Fibroblast of skin of scalp (primary cell): ENCODE results near the gene PLA2G4E. TPM values are rescaled to one million over a fixed set of nuclear protein-coding genes. Genes with fewer than 3 reads are reported as not detected.

Experiments used
- DNase-seq: peaks from one replicate; pipeline ENCODE4 v3.0.0-alpha.2; 2013
- polyA plus RNA-seq, 2 experiments: library from polyadenylated mRNA; unstranded; fragments of 120-200 nt; gene quantifications; one replicate each; pipeline ENCODE4 v1.2.1, GENCODE V29; 2013; ENCODE audit not compliant: insufficient read length in 2 of 2

The PLA2G4E gene
- polyA plus RNA-seq (2013, experiment 1 of 2; ENCODE audit: insufficient read length): not detected
- polyA plus RNA-seq (2013, experiment 2 of 2; ENCODE audit: insufficient read length): 0.04 TPM

GRCh38 chr15:42020713-42021273, at the start of gene PLA2G4E:
TSS of gene PLA2G4E (minus strand) at chr15:42021042. CDS start at chr15:42021030, 12 bp downstream.
- DNase-seq: no peak

- no peak for DNase-seq
Observed at GRCh38 chr15:42070279-42070975, 49.6 kb upstream of the PLA2G4E start.

GRCh38 chr15:42069496-42070278, 48.8 kb upstream of the PLA2G4E start:
- no peak for DNase-seq

GRCh38 chr15:42069025-42069424, 48.2 kb upstream of the PLA2G4E start:
- no peak for DNase-seq

- DNase-seq: no peak
Observed at GRCh38 chr15:42068601-42069000, 47.8 kb upstream of the PLA2G4E start.

GRCh38 chr15:42066764-42067415, 46.0 kb upstream of the PLA2G4E start:
- no peak for DNase-seq

- DNase-seq: no peak
Observed at GRCh38 chr15:42065468-42065867, 44.6 kb upstream of the PLA2G4E start.

- DNase-seq: peak; percentile 12
Observed at GRCh38 chr15:42065033-42065432, 44.2 kb upstream of the PLA2G4E start.

GRCh38 chr15:42064271-42064670, 43.4 kb upstream of the PLA2G4E start:
- no peak for DNase-seq

- DNase-seq: no peak
Observed at GRCh38 chr15:42063122-42063848, 42.4 kb upstream of the PLA2G4E start.

- no peak for DNase-seq
Observed at GRCh38 chr15:42062284-42062806, 41.5 kb upstream of the PLA2G4E start.

GRCh38 chr15:42060797-42061196, 40.0 kb upstream of the PLA2G4E start:
- no peak for DNase-seq

- DNase-seq: no peak
Observed at GRCh38 chr15:42060477-42060763, 39.6 kb upstream of the PLA2G4E start.

- DNase-seq: peak; percentile 36
Observed at GRCh38 chr15:42059661-42060476, 39.0 kb upstream of the PLA2G4E start.

- DNase-seq: no peak
Observed at GRCh38 chr15:42058791-42059190, 37.9 kb upstream of the PLA2G4E start.

- no peak for DNase-seq
Observed at GRCh38 chr15:42057799-42058646, 37.2 kb upstream of the PLA2G4E start.

- DNase-seq: peak; percentile 82
Observed at GRCh38 chr15:42056934-42057798, 36.3 kb upstream of the PLA2G4E start.

- DNase-seq: no peak
Observed at GRCh38 chr15:42053914-42054313, 33.1 kb upstream of the PLA2G4E start.

- no peak for DNase-seq
Observed at GRCh38 chr15:42053010-42053409, 32.2 kb upstream of the PLA2G4E start.
